ENCODE data around the gene UGGT2. TPM values are rescaled to one million over a fixed set of nuclear protein-coding genes. Genes with fewer than 3 reads are reported as not detected.

The UGGT2 gene
- total RNA-seq, 4 donors from 2014 or later = 7.7 to 35.3 (median 11.1) TPM

- Histone ChIP-seq H3K36me3 (peaks cover 0 to 8% (median 0%) of the 10 kb centered on the region in 3 donors), H3K27ac (no peak overlapping the region), H3K27me3 (no peaks in the 10 kb centered on the region), H3K4me1 (no peaks in the 10 kb centered on the region), H3K4me3 (no peak overlapping the region), H3K9me3 (peaks cover 0 to 6% (median 0%) of the 10 kb centered on the region in 3 donors)
- intact Hi-C loops (cut with DNase I) = no loop called here
- no peak for DNase-seq
- TF ChIP-seq CTCF (IDR thresholded peaks at IDR 0.05) (no peak), POLR2A (IDR thresholded peaks at IDR 0.05) (no peak)
These were observed 211.3 kb downstream of the UGGT2 start for GRCh38 chr13:95841894-95842293.

GRCh38 chr13:95834134-95834765 is 219.0 kb downstream of the UGGT2 start:
- H3K27me3 ChIP-seq = no peaks in the 10 kb centered on the region
- H3K4me1 ChIP-seq = peaks cover 0 to 12% (median 2%) of the 10 kb centered on the region in 3 donors
- no peak for DNase-seq
- H3K27ac ChIP-seq = no peak overlapping the region
- no peak overlapping the region for H3K4me3 ChIP-seq
- peaks cover 0 to 11% (median 0%) of the 10 kb centered on the region in 3 donors for H3K9me3 ChIP-seq
- WGBS, 2 donors = 15 to 21% methylated on average over 3 of the region's 3 CpGs
- intact Hi-C loops (cut with DNase I) = no loop called here
- no peaks in the 10 kb centered on the region for H3K36me3 ChIP-seq
- TF ChIP-seq CTCF (IDR thresholded peaks at IDR 0.05) (peak; percentile 61 to 92 (median 90)), POLR2A (IDR thresholded peaks at IDR 0.05) (no peak)

- DNase-seq = no peak
- no peak overlapping the region for H3K27ac ChIP-seq
- intact Hi-C loops (cut with DNase I) = no loop called here
- H3K4me1 ChIP-seq = peaks cover 0 to 12% (median 2%) of the 10 kb centered on the region in 3 donors
- H3K36me3 ChIP-seq = no peaks in the 10 kb centered on the region
- no peak overlapping the region for H3K4me3 ChIP-seq
- WGBS, 2 donors = 3 to 9% methylated on average over 1 of the region's 1 CpG
- H3K27me3 ChIP-seq = no peaks in the 10 kb centered on the region
- TF ChIP-seq CTCF (IDR thresholded peaks at IDR 0.05) = no peak
- no peak for TF ChIP-seq POLR2A (IDR thresholded peaks at IDR 0.05)
- peaks cover 0 to 13% (median 0%) of the 10 kb centered on the region in 3 donors for H3K9me3 ChIP-seq
These were observed 219.5 kb downstream of the UGGT2 start for GRCh38 chr13:95833719-95834118.

GRCh38 chr13:95833126-95833525 is 220.1 kb downstream of the UGGT2 start:
- peaks cover 0 to 7% (median 0%) of the 10 kb centered on the region in 3 donors for H3K9me3 ChIP-seq
- no peak for DNase-seq
- intact Hi-C loops (cut with DNase I) = no loop called here
- H3K4me1 ChIP-seq = peaks cover 0 to 12% (median 2%) of the 10 kb centered on the region in 3 donors
- H3K27me3 ChIP-seq = no peaks in the 10 kb centered on the region
- 57 to 70% methylated on average over 1 of the region's 1 CpG for WGBS, 2 donors
- no peaks in the 10 kb centered on the region for H3K36me3 ChIP-seq
- H3K27ac ChIP-seq = no peak overlapping the region
- TF ChIP-seq CTCF (IDR thresholded peaks at IDR 0.05) (no peak), POLR2A (IDR thresholded peaks at IDR 0.05) (no peak)
- no peak overlapping the region for H3K4me3 ChIP-seq

- no peaks in the 10 kb centered on the region for H3K4me1 ChIP-seq
- no peak overlapping the region for H3K27ac ChIP-seq
- H3K27me3 ChIP-seq = no peaks in the 10 kb centered on the region
- no peaks in the 10 kb centered on the region for H3K9me3 ChIP-seq
- DNase-seq = no peak
- intact Hi-C loops (cut with DNase I) = no loop called here
- TF ChIP-seq CTCF (IDR thresholded peaks at IDR 0.05) (no peak), POLR2A (IDR thresholded peaks at IDR 0.05) (no peak)
- 85 to 97% methylated on average over 5 of the region's 5 CpGs for WGBS, 2 donors
- peaks cover 0 to 13% (median 0%) of the 10 kb centered on the region in 3 donors for H3K36me3 ChIP-seq
- H3K4me3 ChIP-seq = no peak overlapping the region
These were observed 230.9 kb downstream of the UGGT2 start for GRCh38 chr13:95822303-95822702.

Data from esophagus squamous epithelium (tissue), 5 donors.